Measurements from ENCODE around the gene SNW1.

SNW1 gene

DNA sequence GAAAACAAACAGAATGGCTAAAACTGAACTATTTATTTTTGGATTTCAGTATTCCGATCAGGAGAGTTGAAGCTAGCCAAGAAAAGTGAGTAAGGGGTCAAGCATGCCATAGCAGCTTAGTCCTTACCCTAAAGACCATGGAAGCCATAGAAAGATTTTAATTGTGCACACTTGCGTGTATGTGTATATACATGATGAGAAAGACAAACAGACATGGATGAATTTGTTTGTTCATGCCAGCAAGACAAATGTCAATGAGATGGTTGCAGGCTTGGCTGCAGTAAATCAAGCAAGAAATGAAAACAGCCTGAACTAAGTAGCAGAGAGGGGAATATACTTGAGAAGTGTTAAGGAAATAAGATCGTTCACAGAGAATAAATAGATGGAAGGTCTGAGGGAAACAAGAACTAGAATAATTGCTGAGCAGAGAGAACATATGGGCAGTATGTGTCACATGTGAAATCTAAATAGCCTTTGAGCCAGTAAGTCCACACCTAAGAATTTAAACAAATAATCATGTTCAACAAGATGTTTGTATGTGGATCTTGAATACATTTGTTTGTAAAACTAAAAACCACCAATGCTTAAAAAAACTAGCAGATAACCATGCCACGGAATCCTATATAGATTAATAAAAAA is 14.8 kb downstream of the SNW1 start:
- DNase-seq, result no peak

DNA sequence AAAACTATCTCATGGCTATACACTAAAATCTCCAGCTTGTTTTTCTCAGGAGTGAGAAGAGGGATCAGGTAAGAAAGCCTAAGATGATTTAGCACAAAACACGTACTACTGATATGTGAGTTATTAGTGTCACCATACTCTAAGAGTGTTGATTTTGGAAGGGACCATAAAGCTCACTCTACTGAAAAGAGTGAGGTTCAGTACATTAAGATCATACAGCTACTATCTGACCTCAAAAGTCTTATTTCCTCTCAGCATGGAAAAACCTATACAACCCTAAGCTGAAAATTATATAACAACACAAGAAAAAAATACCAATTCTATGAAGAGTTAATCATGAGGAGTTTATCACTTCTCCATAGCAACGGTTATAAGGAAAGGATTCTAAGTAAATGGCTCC is 19.5 kb downstream of the SNW1 start:
- no peak for DNase-seq

DNA sequence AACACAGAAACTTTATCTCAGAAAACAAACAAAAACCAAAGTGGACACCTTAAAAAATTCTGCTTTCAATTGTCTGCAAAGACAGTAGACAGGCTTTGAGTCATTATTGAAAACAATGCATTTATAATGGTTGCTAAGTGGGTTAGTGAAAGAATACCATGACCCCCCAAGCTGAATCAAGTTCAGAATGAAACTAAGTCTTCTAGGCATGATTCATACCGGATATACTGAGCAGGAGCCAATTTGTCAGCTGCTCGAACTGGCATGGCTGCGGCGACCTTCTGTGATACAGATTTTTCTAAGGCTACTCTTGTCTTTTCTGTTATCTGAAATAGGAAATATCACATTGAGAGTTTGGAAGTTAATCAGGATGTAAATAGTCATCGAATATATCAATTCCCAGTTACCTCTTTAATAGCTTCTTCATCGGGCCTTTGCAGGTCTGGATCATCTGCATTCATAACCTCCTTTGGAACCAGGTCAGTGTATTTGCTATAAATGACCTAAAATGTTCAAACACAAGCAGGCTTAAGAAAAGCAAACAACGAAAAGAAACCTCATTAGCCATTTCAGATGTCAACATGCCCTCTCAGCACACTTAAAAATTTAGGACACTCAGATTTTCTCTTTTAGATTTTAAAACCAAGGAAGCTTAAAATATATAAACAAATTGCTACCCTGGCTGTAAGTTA is 22.3 kb downstream of the SNW1 start:
- DNase-seq, result no peak

DNA sequence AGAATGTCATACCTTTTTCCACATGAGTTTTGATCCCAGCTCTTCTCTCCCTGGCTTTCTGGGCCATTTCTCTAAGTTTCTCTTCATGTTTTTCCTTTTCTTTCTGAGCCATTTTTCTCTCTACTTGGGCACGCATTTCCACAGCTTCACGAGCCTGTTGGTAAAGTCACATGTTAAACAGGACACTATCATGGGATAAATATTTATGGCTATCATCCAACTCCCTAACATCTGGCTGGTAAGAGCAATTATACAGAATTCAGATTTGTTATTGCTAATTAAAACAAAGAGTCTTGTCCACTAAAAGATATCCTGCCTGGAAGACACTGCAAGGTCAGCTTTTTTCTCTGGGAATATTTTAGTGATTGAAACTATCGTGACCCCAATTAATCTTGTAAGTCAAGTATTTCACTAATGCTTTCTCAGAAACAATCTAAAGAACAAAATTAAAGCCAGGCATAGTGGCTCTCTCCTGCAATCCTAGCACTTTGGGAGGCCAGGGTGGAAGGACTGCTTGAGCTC is 29.9 kb downstream of the SNW1 start:
- DNase-seq, result no peak

DNA sequence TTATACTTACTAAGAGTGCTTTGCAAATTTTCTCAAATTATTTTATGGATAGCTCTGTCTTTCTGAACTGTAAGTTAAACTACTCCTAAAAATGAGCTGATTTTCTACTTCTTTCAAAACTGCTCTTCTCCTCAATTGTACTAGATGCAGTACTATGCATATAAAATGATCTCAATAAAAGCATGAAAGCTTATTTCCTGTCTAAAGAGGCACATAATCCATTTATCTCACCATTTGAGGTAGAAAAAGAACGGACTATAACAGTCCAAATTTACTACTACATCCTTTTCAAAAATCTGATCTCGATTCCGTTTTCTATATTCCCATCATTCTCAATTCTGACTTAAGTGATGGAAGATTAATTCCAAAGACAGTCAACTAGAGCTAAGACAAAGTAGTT is 38.7 kb downstream of the SNW1 start:
- no peak for DNase-seq

DNA sequence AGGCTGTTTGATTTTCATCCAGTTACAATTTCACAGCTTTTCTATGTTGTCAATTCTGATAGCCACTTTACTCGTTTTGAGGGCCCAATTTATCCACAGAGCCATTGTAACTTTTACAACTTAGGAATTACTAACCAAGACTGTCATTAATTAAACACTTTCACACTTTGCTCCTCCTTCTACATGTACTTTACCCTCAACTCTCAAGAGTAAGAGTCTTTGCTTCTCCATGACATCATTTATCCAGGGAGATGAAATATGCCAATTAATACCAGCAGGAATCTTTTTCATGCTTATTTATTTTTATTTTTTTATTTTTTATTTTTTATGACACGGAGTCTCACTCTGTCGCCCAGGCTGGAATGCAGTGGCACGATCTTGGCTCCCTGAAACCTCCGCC is 39.5 kb downstream of the SNW1 start:
- DNase-seq, result no peak

DNA sequence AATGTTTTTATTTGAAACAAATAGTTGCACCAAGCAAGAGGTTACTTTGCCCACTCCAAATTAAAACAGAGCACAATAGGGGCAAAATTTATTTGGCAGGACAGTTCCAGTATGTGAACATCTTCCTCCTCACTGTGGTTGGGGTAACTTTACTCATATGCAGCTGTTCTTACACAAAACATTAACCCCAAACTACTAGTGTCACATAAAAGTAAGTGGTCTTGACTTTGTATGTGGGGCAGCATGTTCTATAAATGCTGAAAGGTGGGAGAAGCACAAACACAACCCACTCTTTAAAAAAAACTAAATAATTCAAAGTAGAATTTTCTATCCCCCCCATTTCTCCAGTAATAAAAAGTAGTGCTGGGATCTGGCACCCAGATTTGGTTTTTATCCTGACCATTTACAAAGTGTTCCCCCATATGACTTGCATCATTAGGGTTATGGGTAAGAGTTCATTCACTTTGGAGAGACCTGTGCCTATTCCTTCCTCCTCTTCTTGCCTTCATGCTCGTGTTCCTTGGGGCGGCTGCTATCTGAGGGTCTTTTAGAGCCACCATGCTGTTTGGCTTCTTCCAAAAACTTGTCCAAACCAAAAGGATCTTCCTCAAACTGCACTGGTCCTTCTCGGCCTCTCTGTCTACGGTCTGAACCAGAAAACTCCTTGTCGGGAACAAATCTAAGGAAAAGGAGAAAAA is 43.2 kb downstream of the SNW1 start:
- no peak for DNase-seq

DNA sequence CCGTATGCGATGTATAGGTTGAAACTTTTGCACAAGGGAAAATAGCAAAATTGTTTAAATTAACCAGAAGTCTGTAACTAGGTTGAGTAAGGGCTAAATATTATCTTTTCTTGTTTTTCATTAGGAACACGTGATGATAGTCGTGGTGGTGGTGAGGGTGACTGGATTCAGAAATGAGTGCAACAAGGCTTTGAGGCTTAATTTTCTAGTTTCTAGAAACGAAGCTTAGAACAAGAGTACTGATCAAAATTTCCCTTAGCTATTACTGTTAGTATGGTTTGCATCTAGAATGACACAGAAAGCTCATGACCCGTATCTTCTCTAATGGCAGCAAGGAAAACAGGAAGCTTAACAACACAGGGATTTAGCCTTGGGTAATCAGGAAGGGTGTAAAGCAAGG is 46.0 kb downstream of the SNW1 start:
- no peak for DNase-seq

DNA sequence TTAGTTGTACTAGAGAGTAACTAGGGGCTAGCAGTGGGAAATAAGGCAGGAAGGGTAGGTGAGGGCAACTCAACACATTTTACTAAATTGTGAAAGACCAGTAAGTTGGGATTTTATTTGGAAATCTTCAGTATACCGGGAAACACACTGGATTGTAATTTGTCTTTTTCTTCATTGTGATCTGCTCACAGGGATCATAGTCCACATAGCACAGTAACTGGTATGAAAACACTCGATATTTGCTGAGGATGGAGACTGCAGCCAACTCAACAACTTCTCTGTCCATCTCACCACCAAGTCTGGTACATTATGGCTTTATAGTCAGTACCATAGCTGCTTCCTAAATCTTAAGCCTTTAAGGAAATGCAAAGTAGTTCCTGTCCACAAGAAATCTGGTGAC is 50.6 kb downstream of the SNW1 start:
- DNase-seq, result no peak

DNA sequence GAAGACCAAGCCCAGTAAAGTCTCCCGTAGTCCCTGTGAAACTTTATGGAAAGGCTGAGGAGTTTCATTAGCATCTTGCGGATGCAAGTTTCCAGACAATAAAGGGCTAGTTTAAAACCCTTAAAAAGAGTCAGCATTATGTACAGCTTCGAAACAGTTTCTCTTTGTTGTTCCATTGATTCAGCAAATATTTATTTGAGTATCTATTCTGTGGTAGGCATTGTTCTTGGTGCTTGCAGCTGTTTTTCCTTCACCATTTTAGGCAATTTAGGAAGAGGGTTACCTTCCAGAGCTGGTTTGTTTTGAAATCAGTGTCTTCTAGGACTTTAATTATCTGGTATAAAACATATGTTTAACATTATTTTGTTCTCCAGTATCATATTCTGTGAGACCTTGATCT is 51.5 kb downstream of the SNW1 start:
- DNase-seq, result no peak

DNA sequence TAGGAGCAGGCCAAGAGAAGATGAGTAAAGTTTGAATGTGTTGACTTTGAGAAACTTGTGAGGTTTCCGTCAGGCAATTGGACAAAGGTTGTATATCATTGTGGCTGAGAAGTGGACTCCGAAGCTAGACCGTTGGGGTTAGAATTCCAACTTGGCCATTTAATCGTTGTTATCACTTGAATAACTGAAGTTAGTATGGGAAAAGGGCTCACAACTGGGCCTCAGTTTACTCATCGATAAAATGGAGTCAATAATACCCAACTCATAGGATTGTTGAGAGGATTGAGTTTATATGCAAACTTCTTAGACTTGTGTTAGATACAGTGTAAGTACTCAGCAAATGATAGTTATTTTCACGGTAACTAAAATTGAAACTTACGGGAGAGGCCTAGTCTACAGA is 52.2 kb downstream of the SNW1 start:
- no peak for DNase-seq

DNA sequence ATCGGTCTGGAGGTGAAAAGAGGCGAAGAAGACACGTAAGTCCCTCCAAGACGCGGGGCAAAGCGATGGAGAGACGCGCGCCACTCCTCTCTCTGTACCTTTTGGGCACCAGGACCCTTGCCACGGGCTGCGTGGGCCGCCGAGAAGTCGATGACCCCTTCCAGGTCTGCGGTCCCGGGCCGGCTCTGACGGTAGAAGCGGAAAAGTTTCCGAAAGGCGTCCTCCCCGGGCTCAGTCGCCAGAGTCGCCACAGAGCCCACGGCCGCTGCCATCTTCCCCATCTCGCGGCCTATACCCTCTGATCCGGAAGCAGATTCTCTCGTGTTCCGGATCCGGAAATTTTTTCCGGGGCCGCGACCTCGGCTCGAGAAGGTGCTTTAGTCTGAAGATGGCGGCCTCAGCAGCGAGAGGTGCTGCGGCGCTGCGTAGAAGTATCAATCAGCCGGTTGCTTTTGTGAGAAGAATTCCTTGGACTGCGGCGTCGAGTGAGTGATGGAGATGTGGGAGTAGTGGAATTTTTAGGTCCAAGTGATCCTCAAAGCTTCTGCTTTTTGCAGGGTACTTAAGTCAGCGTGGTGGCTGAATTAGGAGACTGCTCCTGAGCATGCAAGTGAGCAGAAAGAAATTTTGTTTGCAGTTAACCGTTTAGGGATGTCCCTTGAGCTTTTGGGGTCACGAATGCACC is 53.1 kb downstream of the SNW1 start, which contains the start of the genes ALKBH1 and SLIRP:
Gene ALKBH1 (minus strand): TSS at position 300 of the 685 bp plus-strand sequence. CDS start 19 bp downstream, at position 281.
Gene SLIRP (plus strand): TSS at position 380 of the 685 bp plus-strand sequence. CDS start 9 bp downstream, at position 389.
- DNase-seq, result peak; percentile 90

DNA sequence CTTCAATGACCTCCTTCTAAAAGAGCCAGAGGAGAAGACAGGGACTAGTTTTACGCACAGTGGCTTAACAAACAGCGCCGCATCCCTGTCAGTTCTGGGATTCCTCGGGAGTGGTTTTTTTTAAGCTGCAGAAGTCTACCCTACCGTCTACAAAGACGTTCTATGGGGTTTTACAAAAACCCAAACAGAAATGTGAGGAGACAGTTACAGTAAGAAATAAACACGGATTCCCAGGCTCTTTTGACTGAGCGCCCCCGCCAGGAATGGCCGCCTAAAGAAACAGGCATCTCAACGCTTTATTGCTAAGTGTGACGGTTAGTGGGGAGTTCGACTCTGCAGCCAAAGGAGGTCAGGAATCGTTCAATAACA is 53.6 kb downstream of the SNW1 start:
- peak; percentile 12 for DNase-seq

DNA sequence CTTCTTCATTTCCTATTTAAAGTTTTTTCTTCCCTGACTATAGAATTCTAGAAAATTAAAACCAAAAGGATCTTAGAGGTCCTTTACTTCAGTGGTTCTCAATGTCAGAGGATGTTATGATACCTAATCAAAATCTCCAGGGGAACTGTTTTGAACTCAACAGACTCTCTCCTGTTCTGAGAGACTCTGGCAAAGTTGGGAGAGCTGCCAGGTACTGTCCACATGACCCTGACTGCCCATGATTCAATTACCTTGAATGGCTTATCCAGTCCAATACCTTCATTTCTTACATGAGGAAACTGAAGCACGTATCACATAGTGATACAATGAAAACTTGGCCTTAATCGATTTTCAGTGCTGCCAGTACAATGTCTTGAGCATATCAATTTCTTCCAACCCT is 69.7 kb downstream of the SNW1 start:
- DNase-seq, result no peak

DNA sequence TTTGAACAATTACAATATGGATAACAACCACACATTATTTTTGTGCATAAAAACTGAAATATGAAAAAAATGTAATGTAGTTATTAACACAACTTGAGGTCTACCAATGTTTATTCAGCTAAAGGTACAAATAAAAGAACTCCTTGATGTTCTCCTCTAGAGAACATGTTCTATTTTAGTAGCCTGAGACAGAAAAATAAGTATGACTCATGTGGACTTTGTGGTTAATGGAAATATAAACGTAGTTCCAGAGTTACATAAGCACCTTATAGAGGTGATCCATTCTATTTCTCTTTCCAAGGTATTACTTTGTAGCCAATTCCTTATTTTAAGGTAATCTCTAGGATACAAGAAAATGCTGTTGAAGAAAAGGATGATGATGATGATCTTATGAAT is 78.8 kb downstream of the SNW1 start:
- no peak for DNase-seq

DNA sequence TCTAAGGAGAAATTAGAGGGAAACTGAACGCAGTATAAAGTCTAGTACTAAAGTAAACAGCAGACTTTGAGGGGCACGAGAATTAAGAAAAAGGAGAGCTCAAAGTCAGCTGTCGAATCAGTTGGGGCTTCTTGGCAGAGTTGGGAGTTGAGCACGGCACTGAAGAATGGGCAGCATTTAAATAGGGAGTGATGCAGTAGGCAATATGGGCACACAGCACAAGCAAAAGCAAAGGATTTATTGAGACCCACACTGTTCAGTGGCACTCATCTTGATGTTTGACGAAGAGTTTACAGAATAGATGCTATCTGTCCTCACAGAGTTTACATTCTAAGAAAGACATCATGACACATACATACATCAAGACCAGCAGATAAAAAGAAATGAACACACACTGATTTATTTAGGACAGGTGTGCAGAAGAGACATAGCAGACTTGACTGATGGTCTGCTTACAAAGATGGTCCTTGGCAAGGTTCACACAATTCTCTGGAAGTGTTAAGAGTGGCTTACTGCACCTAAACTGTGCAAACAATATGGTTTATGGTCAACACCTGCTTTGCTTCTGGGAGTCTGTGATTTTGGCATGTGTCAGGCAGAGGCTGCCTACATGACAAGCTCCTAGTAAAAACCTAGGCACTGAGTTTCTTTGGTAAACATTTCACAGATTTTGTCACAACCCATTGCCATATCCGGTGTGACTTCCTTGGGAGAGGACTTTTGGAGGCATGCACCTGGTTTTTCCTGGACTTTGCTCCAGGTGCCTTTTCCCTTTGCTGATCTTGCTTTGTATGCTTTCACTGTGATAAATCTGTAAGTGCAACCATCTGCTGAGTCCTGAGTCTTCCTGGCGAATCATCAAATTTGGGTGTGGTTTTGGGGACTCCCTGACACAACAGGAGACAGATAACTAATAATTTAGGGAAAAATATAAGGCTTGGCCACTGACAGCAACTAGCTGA is 79.5 kb downstream of the SNW1 start:
- peak; percentile 38 for DNase-seq

DNA sequence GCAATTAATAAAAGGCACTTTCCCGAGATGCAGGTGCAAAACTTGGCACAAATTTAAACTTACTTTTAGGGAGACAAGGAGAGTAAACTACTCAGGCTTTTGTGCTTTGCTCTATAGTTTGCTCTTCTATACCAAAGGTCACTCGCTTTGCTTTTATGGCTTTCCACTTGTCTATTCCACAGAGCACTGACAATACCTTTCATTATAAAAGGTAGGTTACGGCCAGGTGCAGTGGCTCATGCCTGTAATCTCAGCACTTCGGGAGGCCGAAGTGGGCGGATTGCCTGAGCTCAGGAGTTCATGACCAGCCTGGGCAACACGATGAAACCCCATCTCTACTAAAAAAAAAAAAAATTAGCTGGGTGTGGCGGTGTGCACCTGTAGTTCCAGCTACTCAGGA is 86.0 kb downstream of the SNW1 start:
- peak; percentile 50 for DNase-seq

DNA sequence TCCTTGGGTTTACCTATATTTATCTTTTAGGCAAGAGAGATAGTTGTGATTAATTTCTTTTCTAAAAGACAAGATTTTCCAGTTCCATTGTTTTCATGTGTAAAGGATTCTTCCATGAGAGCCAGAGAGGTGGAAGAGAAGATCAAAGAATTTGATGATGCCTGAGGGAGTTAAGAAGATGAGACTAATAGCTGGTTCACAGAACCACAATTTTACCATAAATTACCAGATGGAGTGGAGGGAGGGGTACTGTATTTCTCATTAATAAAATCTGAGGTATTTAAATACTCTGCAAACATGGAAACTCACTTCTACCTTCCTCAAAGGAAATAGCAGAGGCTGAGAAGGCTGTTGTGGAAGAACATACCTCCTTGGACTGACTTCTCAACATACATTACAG is 87.8 kb downstream of the SNW1 start:
- no peak for DNase-seq

Data from NCI-H345 (cell line).